Germinal center (tissue), 1 donor: ENCODE results near the gene KRT31.
"Not testable (repeated sequence)": the region's sequence is repeated elsewhere in the genome, so short reads cannot be mapped to it uniquely, and the experiment has no call there.

Experiments used
- DNase-seq: peaks from one replicate; pipeline ENCODE4 v3.0.0; 2012; ENCODE audit warnings: mixed read lengths, low spot score

Gene KRT31

DNA sequence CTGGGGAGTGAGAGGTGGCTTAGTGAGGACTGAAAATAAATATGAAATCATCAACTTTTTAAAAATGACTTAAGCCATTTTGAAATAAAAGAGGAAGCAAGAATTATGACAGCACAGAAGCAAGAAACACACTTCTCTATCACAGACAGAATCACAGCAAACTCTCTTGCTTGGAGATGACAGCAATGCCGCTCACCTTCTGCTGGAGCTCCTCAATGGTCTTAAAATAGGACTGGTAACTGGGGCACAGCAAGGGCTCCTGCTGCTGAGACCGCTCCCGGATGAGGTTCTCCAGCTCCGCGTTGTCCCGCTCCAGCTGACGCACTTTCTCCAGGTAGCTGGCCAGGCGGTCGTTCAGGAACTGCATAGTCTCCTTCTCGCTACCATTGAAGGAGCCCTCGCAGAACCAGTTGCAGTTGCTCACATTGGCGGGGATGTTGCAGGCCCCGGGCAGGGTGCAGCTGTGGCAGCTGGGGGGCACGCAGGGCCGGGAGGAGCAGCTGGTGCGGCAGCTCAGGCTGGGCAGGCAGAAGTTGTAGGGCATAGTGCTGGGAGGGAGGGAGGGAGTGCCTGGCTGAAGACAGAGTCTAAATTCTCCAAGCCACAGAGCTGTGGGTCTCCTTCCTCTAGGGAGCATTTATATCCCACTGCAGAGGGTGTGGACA, at the start of gene KRT31:
KRT31 (minus strand) TSS at position 613 of the 665 bp plus-strand sequence; CDS start at position 544, 69 bp downstream.
- DNase-seq = no peak

DNA sequence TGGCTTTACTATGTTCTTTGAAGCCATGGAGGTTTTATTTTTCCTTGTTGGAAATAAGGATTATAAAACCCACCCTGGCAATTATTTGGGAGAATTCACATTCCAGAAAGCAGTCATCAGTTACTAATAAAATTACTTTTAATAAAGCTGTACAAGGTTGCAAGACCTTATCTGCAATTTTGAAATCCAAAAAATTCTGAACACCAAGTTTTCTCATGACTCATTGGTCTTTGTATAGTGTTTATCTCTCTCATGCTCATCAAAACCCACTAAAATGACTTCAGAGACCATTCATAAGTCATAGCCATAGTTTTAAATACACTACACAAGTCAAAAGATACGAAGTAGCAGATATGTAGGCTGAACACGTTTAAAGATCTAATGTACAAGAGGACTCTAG, 49.4 kb upstream of the KRT31 start:
- no peak for DNase-seq

DNA sequence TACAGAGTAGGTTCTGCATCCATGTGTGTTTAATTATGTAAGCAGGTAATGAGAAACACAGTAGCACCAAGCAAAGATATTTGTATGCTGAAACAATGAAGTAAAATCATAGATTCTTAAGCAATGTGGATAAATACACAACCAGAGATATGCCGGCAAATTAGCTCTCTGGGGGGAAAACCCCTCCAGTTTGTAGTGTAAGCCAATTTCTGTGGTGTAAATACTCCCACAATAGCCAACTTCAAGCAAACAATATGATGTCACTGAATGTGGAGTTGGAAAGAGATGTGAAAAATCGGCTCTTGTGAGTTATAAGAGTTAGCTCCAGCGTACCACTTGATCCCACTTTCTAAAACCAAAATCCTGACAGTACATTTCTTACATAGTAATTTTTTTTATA, 47.2 kb upstream of the KRT31 start:
- DNase-seq = no peak

DNA sequence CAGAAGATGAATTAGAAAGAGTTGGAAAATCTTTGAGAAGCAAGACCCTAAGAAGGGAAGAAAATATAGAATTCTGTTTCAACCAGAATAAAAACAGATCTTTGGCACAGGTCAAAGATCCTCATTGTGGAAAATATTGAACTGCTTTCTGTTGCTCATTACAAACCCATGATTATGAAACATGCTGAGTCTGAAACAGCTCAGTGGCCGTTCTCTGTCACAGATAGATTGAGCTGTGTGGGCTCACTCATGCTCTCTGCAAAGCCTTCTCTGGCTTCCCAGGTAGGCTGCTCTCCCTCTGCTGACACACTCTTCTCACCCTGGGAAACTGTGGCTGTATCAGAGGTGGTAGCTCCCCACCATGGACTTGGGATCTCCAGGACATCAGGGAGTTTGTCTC, 46.8 kb upstream of the KRT31 start:
- DNase-seq = no peak

DNA sequence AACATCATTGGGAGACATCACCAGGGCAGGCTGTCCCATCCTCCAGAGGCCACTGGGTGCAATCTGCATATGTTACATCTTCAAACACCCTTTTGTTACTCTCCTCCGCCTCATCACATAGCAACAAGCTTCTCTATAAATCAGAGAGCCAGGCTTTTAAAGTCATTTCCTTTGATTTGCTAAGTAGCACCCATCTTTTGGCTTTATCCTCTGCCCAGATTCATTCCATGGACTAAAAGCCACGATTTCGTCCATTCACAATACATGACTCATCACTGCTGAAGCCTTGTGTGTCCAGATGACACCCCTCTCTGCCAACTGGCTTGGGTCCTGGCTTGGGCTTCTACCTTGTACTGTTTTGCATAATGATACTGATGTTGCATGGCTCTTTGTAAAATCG, 45.3 kb upstream of the KRT31 start:
- DNase-seq = no peak

DNA sequence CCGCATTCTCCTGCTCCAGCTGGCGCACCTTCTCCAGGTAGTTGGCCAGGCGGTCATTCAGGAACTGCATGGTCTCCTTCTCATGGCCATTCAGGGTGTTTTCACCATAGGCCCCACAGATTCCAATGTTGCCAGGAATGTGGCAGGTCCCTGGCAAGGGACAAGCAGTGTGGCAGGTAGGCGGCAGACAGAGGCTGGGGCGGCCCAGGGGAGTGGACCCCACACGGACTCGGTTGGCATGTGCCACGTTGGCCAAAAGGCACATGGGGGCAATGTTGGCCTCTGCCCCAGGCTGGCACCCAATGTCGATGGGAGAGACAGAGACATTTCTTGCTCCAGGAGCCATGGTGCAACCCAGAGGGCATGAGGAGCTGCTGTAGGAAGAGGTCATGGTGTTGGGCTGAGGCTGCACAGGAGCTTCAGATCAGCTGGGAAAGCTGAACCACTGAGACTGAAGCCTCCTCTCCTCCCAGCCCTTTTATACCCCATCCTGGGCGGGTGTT, 43.2 kb upstream of the KRT31 start, which contains the start of gene KRT38:
KRT38 (minus strand) TSS at position 453 of the 503 bp plus-strand sequence; CDS start at position 391, 62 bp downstream.
- DNase-seq = no peak

DNA sequence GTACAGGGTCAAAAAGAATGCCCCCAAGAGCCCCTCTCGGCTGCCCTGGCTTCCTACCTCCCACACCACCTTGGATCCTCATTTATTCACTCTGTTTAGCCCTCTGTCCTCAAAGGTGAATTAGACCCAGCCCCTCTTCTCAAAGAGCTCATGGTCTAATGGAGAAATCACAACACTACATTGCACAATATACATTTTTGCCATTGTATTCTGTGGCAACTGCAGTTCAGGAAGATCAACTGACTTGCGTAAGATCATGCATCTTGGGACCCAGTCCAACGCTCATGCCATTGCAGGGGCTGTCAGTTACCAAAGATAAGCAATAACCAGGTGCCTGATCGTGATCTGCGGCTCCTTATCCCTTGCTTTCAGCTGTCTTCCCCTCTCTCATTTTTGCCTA, 42.0 kb upstream of the KRT31 start:
- DNase-seq = no peak

DNA sequence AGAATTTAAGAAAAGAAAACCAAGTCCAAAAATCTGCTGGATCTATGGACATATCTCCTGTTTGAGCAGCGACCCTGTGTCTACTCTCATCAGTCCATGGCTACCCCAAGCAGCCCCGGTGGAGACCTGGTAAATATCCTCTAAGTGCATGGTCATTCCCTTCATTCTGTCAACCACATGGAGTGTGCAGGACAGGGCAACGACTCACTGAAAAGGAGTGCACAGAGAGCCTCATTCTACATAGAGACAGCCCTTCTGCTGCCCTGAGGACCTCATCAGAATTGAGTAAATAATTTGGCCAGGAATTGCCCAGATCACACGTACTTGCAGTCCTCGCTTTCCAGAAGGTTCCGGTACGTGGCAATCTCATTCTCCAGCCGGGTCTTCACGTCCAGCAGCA, 40.4 kb upstream of the KRT31 start:
- no peak for DNase-seq

DNA sequence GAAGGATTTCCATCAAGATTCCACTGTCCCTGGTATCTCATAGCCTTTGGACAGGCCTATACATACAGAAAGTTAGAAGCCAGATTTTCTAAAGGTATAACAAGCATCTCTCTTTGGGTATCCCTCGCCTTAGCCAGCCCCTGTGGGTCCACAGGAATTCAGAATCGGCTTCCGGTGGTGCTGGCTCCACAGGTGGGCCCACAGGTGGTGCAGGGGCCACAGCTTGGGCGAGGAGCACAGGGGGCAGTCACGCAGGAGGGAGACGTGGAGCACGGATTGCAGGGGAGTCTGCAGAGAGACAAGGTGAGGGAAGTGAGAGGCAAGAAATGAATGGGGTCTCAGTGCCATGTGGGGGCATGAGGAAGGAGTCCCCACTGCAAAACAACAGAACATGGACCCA, 39.8 kb upstream of the KRT31 start:
- DNase-seq = no peak

DNA sequence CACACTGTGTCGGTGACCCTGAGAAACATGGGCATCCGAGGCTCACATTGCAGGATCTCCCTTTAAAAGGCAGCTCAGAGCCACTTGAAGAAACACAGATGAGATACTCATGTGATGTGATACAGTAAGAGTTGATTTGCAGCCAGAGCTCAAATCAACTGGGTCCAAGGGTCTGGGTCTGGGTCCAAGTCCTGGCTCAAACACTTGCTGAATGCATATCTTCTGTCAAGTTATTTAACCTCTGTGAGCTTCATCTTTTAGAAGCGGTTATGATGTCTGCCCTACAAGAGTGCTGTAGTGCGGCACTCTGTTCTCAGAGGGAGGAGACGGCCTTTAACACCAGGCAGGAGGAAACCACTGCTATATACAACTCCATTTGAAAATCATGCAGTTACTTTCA, 37.0 kb upstream of the KRT31 start:
- no peak for DNase-seq

DNA sequence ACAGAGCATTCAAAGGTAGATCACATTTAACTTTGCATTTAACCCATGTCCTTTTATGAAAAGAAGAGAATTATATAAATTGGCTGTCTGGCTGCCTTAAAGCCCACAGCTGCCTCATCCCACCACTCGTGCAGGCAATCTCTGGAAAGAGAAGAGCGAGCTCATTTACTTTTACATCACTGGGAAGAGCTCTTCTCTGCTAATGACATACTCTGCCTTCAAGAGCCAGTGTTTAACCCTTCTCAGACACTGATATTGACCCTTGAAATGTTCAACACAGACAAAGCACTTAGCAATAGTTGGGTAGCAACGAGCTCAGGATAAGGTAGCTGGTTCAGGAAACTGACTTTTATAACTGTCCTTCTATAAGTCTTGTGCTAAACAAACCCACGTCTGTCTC, 36.6 kb upstream of the KRT31 start:
- no peak for DNase-seq

DNA sequence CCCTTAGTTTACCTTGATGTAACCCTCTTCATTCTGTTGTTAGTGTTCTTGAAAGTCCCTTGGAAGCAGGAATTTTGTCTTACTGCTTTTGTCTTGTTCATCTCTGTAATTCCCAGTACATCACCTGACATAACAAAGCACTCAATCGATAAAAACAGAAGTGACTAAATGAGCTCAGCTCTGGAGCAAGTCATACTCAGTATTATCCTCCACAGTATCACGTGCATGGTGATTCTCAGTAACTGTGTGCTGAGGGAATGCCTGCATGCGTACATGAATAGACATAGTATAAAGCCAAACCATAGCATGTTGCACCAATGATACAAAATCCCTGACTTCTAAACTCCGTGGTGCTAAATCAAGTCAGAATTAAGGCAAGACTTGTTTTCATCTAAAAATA, 36.2 kb upstream of the KRT31 start:
- DNase-seq = no peak

DNA sequence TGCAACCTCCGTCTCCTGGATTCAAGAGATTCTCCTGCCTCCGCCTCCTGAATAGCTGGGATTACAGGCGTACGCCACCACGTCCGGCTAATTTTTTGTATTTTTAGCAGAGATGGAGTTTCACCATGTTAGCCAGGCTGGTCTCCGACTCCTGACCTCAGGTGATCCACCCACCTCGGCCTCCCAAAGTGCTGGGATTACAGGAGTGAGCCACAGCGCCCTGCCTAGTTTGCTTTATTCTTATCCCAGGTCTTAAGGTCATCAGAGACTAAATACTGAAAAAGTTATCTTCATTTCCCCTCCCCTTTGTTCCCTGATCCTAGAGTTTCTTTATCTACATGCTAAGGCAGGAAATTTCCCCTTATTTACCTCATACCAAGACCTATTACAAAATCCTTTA, 33.0 kb upstream of the KRT31 start:
- DNase-seq = not testable (repeated sequence)

DNA sequence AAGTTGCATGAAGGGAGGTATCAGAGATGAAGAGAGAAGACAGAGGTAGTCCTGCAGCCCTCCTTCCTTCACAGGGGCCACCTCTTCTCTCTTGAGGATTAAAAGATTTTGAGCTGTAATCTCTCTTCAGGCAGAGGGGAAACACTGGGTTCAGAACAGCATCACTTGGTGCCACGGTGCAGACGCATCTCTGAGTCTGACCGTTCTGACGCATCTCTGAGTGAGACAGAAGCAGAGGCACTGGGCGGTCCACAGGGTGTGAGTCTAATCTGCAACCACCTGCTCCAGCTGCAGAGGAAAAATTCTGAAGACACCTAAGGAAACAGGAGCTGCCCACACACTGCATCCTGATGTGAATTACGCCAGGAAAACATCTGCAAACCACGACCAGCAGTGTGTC, 32.3 kb upstream of the KRT31 start:
- DNase-seq = no peak

DNA sequence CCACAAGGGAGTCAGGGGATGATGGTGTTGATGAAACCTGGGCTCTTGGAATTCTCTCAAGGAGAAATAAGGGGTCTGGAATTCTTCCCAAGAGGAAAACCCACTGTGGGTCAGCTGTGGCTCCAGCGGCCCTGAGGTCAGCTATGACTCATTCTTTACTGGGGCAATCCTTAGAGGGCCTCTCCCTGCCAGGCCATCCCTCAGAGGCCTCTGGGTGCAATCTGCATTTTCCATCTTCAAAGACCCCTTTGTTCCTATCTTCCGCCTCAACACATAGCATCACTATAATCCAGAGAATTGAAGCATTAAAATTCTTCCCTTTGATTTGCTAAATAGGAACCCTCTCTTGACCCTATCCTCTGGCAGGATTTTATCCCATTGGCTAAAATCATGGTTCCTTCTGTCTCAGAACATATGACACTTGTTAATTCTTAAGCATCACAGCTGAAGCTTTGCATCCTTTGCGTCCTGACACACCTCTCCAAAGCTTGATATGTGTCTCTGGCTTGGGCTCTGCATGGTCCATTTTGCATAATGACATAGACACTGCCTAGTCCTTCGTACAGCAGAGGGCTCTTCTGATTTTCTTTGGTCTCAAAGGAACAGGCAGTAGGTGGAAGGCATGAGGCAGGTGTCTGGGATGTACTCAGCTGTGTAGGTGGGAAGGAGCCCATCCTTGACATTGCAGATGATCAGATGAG, 31.3 kb upstream of the KRT31 start:
- no peak for DNase-seq

DNA sequence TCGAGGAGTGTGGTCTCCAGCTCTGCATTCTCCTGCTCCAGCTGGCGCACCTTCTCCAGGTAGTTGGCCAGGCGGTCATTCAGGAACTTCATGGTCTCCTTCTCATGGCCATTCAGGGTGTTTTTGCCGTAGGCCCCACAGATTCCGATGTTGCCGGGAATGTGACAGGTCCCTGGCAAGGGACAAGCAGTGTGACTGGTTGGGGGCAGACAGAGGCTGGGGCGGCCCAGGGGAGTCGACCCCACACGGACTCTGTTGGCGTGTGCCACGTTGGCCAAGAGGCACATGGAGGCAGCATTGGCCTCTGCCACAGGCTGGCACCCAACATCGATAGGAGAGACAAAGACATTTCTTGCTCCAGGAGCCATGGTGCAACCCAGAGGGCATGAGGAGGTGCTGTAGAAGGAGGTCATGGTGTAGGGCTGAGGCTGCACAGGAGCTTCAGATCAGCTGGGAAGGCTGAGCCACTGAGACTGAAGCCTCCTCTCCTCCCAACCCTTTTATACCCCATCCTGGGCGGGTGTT, 26.8 kb upstream of the KRT31 start, which contains the start of gene KRT37:
KRT37 (minus strand) TSS at position 475 of the 525 bp plus-strand sequence; CDS start at position 413, 62 bp downstream.
- no peak for DNase-seq

DNA sequence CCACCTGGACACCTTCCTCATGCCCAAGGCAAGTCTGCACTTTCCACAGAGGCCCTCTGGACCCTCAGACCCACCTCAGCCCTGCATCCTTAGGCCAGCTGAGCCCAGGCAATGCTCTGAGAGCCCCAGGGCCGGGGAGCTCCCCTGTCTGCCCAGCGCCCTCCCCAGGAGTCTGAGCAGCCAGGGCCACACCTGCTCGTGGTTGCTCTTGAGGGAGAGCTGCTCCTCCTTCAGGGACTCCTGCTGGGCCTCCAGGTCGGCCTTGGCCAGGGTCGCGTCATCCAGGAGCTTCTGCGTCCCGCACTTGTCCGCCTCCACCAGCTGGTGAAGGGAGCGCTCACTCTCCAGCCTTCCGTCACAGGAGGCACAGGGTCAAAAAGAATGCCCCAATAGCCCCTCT, 25.2 kb upstream of the KRT31 start:
- DNase-seq = not testable (repeated sequence)

DNA sequence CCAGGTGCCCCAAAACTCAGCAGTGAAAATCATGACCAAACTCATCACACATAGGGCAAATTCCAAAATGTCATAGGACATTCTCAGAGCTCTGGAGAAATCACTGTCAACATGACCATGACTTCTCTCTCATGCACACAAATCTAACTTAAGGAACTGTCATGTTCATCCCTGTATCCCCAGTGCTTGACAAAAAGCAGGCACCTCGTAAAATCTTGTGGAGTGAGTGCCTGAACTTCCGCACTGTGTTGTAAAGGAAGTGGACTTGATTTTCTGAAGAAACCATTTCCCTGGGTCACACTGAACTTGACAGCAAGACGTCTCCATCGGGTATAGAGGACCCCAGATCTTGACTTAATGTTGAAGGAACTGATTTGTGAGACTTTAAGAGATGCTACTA, 24.2 kb upstream of the KRT31 start:
- DNase-seq = no peak

DNA sequence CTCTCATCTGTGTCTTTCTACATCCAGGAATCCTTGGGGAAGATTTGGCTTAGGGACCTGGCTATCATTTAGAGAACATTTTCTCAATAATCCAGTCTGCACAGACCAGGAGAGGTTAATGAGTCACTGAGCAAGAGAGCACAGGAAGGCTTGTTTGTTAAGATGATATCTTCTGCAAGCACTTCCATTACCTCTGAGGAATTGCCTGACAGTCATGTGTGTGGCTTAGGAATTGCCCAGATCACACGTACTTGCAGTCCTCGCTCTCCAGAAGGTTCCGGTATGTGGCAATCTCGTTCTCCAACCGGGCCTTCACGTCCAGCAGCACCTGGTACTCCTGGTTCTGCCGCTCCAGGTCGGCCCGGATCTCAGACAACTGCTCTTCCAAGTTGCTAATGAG, 23.7 kb upstream of the KRT31 start:
- DNase-seq = no peak

DNA sequence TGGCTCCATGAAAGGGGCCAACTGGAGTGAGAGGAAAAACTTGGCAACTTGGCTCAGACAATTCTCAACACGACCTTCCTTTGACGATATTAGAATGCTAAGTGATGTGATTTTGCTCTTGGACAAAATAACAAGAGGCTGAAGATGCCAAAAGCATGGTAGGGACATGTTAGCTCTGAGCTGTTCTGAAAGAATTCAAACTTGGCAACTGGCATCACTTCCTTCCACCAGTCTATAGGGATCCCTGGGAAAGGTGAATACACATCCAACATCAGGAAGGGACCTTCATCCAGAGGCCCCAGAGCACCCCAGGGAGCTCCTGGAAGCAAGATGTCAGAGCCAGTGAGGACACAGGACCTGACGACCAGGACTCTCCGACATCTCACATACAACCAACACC, 22.7 kb upstream of the KRT31 start:
- DNase-seq = no peak

DNA sequence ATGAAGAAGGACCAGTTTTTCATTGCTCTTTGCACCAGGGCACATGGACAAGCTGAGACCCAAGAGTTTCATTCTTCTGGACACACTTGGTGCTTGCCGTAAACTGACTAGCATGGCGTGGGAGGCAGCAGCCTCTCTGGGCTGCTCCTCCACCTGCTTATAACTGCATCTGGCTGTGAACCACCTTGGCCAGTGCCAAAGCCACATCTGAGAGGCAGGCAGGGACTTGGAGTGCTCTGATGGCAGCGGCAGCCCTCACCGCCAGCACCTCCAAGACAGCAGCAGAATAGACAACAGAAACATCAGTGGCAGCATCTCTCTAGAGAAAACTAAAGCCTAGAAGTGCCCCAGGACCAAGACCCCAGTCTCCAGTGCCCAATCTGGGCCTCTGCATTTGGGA, 22.3 kb upstream of the KRT31 start:
- DNase-seq = no peak

DNA sequence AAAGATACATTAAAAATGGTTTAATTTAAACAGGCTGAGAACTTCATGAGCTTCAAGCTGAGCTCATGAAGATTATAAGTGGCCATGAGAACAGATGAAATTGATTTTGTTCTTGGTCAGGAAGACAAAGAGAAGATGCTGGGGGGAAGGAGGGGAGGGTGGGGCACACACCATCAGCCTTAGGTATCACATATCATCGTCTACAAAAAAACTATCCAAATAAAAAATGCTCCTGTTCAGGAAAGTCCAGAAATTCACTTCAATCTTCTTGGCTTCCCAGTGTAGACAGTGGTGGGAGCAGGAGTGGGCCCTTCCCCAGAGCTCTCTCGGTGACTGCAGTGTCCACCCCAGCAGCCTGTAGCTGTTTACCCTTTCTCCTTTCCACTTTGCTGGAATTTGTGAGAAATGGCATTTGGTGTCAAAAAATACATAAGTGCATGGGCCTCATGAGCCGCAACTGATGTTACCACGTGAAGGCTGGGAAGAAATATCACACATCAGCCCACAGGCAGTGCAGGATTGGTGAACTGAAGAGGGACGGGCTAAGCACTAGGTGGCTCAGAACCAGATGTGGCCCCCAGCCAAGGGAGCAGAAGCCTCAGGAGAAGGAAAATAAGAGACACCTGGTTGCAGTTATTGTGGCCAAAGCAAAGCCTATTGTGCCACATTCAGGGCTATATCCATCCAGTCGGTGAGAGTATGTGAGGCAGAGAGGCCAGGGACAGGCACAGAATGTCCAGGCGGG, 20.9 kb upstream of the KRT31 start:
- no peak for DNase-seq
